ENCODE data around the gene KCNH8. TPM values are rescaled to one million over a fixed set of nuclear protein-coding genes. Genes with fewer than 3 reads are reported as not detected.

KCNH8 gene
- total and polyA plus RNA-seq, 4 donors, result 0.02 to 0.08 (median 0.05) TPM; not detected in 1

DNA sequence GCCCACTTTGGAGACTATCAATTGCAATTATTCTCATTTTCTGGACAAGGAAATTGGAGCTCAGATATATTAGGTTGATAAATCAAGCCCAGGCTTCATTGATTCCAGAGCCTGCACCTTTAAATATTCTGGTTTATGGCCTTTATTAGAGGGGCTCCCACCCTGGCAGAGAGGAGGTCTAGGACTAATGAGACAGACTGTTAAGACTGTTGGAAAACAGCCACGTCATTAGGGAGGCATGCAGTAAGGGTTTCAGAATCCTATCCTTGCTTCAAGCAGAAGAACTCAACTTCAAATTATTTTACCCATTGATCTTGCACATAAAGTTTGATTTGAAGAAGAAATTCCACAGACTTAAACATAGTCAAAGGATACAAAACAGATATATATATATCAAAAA lies 33.8 kb upstream of the KCNH8 start:
- H3K4me1 ChIP-seq (ENCODE audit: control insufficient read depth in 4 of 4, insufficient read depth in 4 of 4, low read length in 3 of 4), result no peaks in the 10 kb centered on the region
- H3K4me3 ChIP-seq (ENCODE audit: low read depth in 1 of 3, low read length in 3 of 3), result no peak overlapping the region
- no peak overlapping the region for H3K27ac ChIP-seq (ENCODE audit: low read depth in 1 of 2, low read length in 2 of 2)
- no peaks in the 10 kb centered on the region for H3K36me3 ChIP-seq (ENCODE audit: control insufficient read depth in 4 of 4, insufficient read depth in 3 of 4, low read depth in 1 of 4, low read length in 3 of 4)
- H3K9me3 ChIP-seq (ENCODE audit: control insufficient read depth in 4 of 4, low read length in 3 of 4), result no peaks in the 10 kb centered on the region
- H3K27me3 ChIP-seq (ENCODE audit: control insufficient read depth in 4 of 4, insufficient read depth in 4 of 4, low read length in 3 of 4), result peaks cover 0 to 9% (median 0%) of the 10 kb centered on the region in 4 donors
- TF ChIP-seq HNF4A (conservative IDR thresholded peaks at IDR 0.05) (no peak), CTCF (IDR thresholded peaks at IDR 0.05; ENCODE audit: low read depth, low read length, missing input control) (no peak)
- WGBS, result 56% methylated on average over 1 of the region's 1 CpG
- DNase-seq (ENCODE audit: low spot score), result no peak
- no peak overlapping the region for H3K9ac ChIP-seq (ENCODE audit: low read depth in 1 of 2, low read length in 2 of 2)

- Histone ChIP-seq H3K4me1 (ENCODE audit: control insufficient read depth in 4 of 4, insufficient read depth in 4 of 4, low read length in 3 of 4) (no peaks in the 10 kb centered on the region), H3K27ac (ENCODE audit: low read depth in 1 of 2, low read length in 2 of 2) (no peak overlapping the region), H3K4me3 (ENCODE audit: low read depth in 1 of 3, low read length in 3 of 3) (no peak overlapping the region), H3K9ac (ENCODE audit: low read depth in 1 of 2, low read length in 2 of 2) (no peak overlapping the region), H3K9me3 (ENCODE audit: control insufficient read depth in 4 of 4, low read length in 3 of 4) (no peaks in the 10 kb centered on the region), H3K36me3 (ENCODE audit: control insufficient read depth in 4 of 4, insufficient read depth in 3 of 4, low read depth in 1 of 4, low read length in 3 of 4) (no peaks in the 10 kb centered on the region), H3K27me3 (ENCODE audit: control insufficient read depth in 4 of 4, insufficient read depth in 4 of 4, low read length in 3 of 4) (peaks cover 0 to 9% (median 0%) of the 10 kb centered on the region in 4 donors)
- 53% methylated on average over 2 of the region's 2 CpGs for WGBS
- TF ChIP-seq NR2F2 (IDR thresholded peaks at IDR 0.05) (no peak), TAF1 (conservative IDR thresholded peaks at IDR 0.05) (no peak), MAX (IDR thresholded peaks at IDR 0.05) (no peak), HNF4G (IDR thresholded peaks at IDR 0.05) (no peak), CTCF (IDR thresholded peaks at IDR 0.05; ENCODE audit: low read depth, low read length, missing input control) (no peak), RAD21 (IDR thresholded peaks at IDR 0.05) (no peak), JUND (IDR thresholded peaks at IDR 0.05) (no peak), RXRA (IDR thresholded peaks at IDR 0.05) (no peak), SP1 (IDR thresholded peaks at IDR 0.05) (no peak), FOXA2 (IDR thresholded peaks at IDR 0.05) (no peak), FOXA1 (IDR thresholded peaks at IDR 0.05) (no peak)
- TF ChIP-seq, protein P1, sequence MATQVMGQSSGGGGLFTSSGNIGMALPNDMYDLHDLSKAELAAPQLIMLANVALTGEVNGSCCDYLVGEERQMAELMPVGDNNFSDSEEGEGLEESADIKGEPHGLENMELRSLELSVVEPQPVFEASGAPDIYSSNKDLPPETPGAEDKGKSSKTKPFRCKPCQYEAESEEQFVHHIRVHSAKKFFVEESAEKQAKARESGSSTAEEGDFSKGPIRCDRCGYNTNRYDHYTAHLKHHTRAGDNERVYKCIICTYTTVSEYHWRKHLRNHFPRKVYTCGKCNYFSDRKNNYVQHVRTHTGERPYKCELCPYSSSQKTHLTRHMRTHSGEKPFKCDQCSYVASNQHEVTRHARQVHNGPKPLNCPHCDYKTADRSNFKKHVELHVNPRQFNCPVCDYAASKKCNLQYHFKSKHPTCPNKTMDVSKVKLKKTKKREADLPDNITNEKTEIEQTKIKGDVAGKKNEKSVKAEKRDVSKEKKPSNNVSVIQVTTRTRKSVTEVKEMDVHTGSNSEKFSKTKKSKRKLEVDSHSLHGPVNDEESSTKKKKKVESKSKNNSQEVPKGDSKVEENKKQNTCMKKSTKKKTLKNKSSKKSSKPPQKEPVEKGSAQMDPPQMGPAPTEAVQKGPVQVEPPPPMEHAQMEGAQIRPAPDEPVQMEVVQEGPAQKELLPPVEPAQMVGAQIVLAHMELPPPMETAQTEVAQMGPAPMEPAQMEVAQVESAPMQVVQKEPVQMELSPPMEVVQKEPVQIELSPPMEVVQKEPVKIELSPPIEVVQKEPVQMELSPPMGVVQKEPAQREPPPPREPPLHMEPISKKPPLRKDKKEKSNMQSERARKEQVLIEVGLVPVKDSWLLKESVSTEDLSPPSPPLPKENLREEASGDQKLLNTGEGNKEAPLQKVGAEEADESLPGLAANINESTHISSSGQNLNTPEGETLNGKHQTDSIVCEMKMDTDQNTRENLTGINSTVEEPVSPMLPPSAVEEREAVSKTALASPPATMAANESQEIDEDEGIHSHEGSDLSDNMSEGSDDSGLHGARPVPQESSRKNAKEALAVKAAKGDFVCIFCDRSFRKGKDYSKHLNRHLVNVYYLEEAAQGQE (IDR thresholded peaks at IDR 0.05), result no peak
- DNase-seq (ENCODE audit: low spot score), result no peak
Measured at GRCh38 chr3:19116239-19116638, 32.1 kb upstream of the KCNH8 start.
